Mesendoderm (in vitro differentiated cells): Measurements from ENCODE around the gene NKD1.

Experiments
- DNase-seq: peaks from one replicate; pipeline ENCODE4 v3.0.0; 2013
- H2AK5ac ChIP-seq: 2 replicates; pipeline ENCODE4 v1.6.1; 2013; ENCODE audit warnings: low read length, inconsistent platforms
- H2BK120ac ChIP-seq: 2 replicates; pipeline ENCODE4 v1.6.1; 2013; ENCODE audit warnings: low read depth, mild to moderate bottlenecking, low read length, moderate library complexity, mixed read lengths
- H2BK15ac ChIP-seq: replicated peaks from 2 replicates; pipeline ENCODE4 v1.6.1; 2013; ENCODE audit warnings: low read depth, mild to moderate bottlenecking, moderate library complexity
- H2BK5ac ChIP-seq: 2 replicates; pipeline ENCODE4 v1.6.1; 2013; ENCODE audit warnings: low read length, inconsistent platforms
- H3K18ac ChIP-seq: 2 replicates; pipeline ENCODE4 v1.6.1; 2013; ENCODE audit warnings: mild to moderate bottlenecking, low read length, mixed read lengths
- H3K23ac ChIP-seq: one replicate; pipeline ENCODE4 v1.6.1; 2013; ENCODE audit warnings: low read length
- H3K27ac ChIP-seq: 2 replicates; pipeline ENCODE4 v1.5.1; 2013; ENCODE audit warnings: low read depth, mild to moderate bottlenecking, inconsistent platforms, low read length, moderate library complexity
- H3K27me3 ChIP-seq: 2 replicates; pipeline ENCODE4 v1.6.1; 2013; ENCODE audit warnings: low read length, control low read depth, mild to moderate bottlenecking, inconsistent platforms; ENCODE audit not compliant: insufficient read depth, poor library complexity
- H3K36me3 ChIP-seq: 2 replicates; pipeline ENCODE4 v1.6.1; 2013; ENCODE audit warnings: low read length, inconsistent platforms; ENCODE audit not compliant: control insufficient read depth, insufficient read depth
- H3K4ac ChIP-seq: one replicate; pipeline ENCODE4 v1.6.1; 2013; ENCODE audit warnings: low read depth, mild to moderate bottlenecking, low read length, moderate library complexity
- H3K4me1 ChIP-seq: 2 replicates; pipeline ENCODE4 v1.6.1; 2013; ENCODE audit warnings: low read depth, low read length, inconsistent platforms; ENCODE audit not compliant: control insufficient read depth
- H3K4me2 ChIP-seq: 2 replicates; pipeline ENCODE4 v1.6.1; 2013; ENCODE audit warnings: low read length
- H3K4me3 ChIP-seq: 2 replicates; pipeline ENCODE4 v1.5.1; 2013; ENCODE audit warnings: mild to moderate bottlenecking, low read length
- H3K56ac ChIP-seq: one replicate; pipeline ENCODE4 v1.6.1; 2013; ENCODE audit warnings: low read length
- H3K79me1 ChIP-seq: 2 replicates; pipeline ENCODE4 v1.6.1; 2013; ENCODE audit warnings: low read length, inconsistent platforms
- H3K79me2 ChIP-seq: 2 replicates; pipeline ENCODE4 v1.6.1; 2013; ENCODE audit warnings: mild to moderate bottlenecking, low read length; ENCODE audit not compliant: control insufficient read depth, insufficient read depth
- H3K9ac ChIP-seq: 2 replicates; pipeline ENCODE4 v1.6.1; 2013; ENCODE audit warnings: low read length, inconsistent platforms
- H4K5ac ChIP-seq: one replicate; pipeline ENCODE4 v1.6.1; 2013; ENCODE audit warnings: low read length
- H4K8ac ChIP-seq: one replicate; pipeline ENCODE4 v1.6.1; 2013; ENCODE audit warnings: low read depth, mild to moderate bottlenecking, control low read depth, low read length, moderate library complexity
- WGBS: extraction: QIAGEN DNeasy Blood & Tissue Kit; methylation state at CpG from one replicate; pipeline ENCODE4 v1.1.7; 2013; ENCODE audit warnings: low lambda C conversion rate, missing lambda C conversion rate; ENCODE audit not compliant: insufficient coverage; ENCODE audit errors: extremely low coverage; 5-methylcytosine and 5-hydroxymethylcytosine counted together

The NKD1 gene

GRCh38 chr16:50517450-50518252 lies 30.5 kb upstream of the NKD1 start:
- no peak overlapping the region for H2BK15ac ChIP-seq
- H2AK5ac ChIP-seq, result no peak overlapping the region
- no peaks in the 10 kb centered on the region for H3K79me2 ChIP-seq
- H3K27me3 ChIP-seq, result no peaks in the 10 kb centered on the region
- no peaks in the 10 kb centered on the region for H3K79me1 ChIP-seq
- no peak overlapping the region for H2BK120ac ChIP-seq
- H3K23ac ChIP-seq, result no peak overlapping the region
- peaks cover 5% of the 10 kb centered on the region for H3K4me1 ChIP-seq
- H3K4ac ChIP-seq, result no peak overlapping the region
- no peak overlapping the region for H3K9ac ChIP-seq
- H3K4me3 ChIP-seq, result no peak overlapping the region
- no peak for DNase-seq
- H3K18ac ChIP-seq, result no peak overlapping the region
- H3K27ac ChIP-seq, result no peak overlapping the region
- no peak overlapping the region for H3K56ac ChIP-seq
- H2BK5ac ChIP-seq, result no peak overlapping the region
- H4K5ac ChIP-seq, result no peak overlapping the region
- H4K8ac ChIP-seq, result no peak overlapping the region
- no peak overlapping the region for H3K4me2 ChIP-seq
- H3K36me3 ChIP-seq, result no peaks in the 10 kb centered on the region
- WGBS, result no CpG with 5 or more reads among the region's 2 CpGs

- H3K27ac ChIP-seq, result no peak overlapping the region
- no peak overlapping the region for H3K18ac ChIP-seq
- H3K56ac ChIP-seq, result no peak overlapping the region
- WGBS, result no CpG with 5 or more reads among the region's 5 CpGs
- no peak overlapping the region for H3K9ac ChIP-seq
- no peak for DNase-seq
- H4K5ac ChIP-seq, result no peak overlapping the region
- H3K4me1 ChIP-seq, result peaks cover 5% of the 10 kb centered on the region
- no peak overlapping the region for H2BK5ac ChIP-seq
- H2BK120ac ChIP-seq, result no peak overlapping the region
- H3K4ac ChIP-seq, result no peak overlapping the region
- H3K23ac ChIP-seq, result no peak overlapping the region
- H4K8ac ChIP-seq, result no peak overlapping the region
- H3K4me2 ChIP-seq, result no peak overlapping the region
- H3K79me1 ChIP-seq, result no peaks in the 10 kb centered on the region
- no peaks in the 10 kb centered on the region for H3K79me2 ChIP-seq
- no peak overlapping the region for H2AK5ac ChIP-seq
- no peak overlapping the region for H2BK15ac ChIP-seq
- H3K27me3 ChIP-seq, result no peaks in the 10 kb centered on the region
- no peak overlapping the region for H3K4me3 ChIP-seq
- no peaks in the 10 kb centered on the region for H3K36me3 ChIP-seq
These were observed 29.2 kb upstream of the NKD1 start for GRCh38 chr16:50519001-50519400.

GRCh38 chr16:50519602-50520001 lies 28.6 kb upstream of the NKD1 start:
- Histone ChIP-seq H2AK5ac (no peak overlapping the region), H3K79me2 (no peaks in the 10 kb centered on the region), H3K4me3 (no peak overlapping the region), H3K79me1 (no peaks in the 10 kb centered on the region), H3K56ac (no peak overlapping the region), H3K9ac (no peak overlapping the region), H2BK15ac (no peak overlapping the region), H3K4ac (no peak overlapping the region), H3K27me3 (no peaks in the 10 kb centered on the region), H3K4me2 (no peak overlapping the region), H4K5ac (no peak overlapping the region), H3K18ac (no peak overlapping the region), H3K23ac (no peak overlapping the region), H4K8ac (no peak overlapping the region), H3K36me3 (no peaks in the 10 kb centered on the region), H2BK120ac (no peak overlapping the region), H3K4me1 (peaks cover 5% of the 10 kb centered on the region), H2BK5ac (no peak overlapping the region), H3K27ac (no peak overlapping the region)
- no peak for DNase-seq
- no CpG with 5 or more reads among the region's 3 CpGs for WGBS

GRCh38 chr16:50520451-50521245 lies 27.5 kb upstream of the NKD1 start:
- Histone ChIP-seq H2BK120ac (no peak overlapping the region), H3K4me1 (peaks cover 5% of the 10 kb centered on the region), H3K9ac (no peak overlapping the region), H3K56ac (no peak overlapping the region), H2BK5ac (no peak overlapping the region), H2BK15ac (no peak overlapping the region), H3K18ac (no peak overlapping the region), H3K27me3 (no peaks in the 10 kb centered on the region), H3K23ac (no peak overlapping the region), H3K4me3 (no peak overlapping the region), H3K27ac (no peak overlapping the region), H4K5ac (no peak overlapping the region), H3K36me3 (no peaks in the 10 kb centered on the region), H4K8ac (no peak overlapping the region), H3K4ac (no peak overlapping the region), H3K79me2 (no peaks in the 10 kb centered on the region), H3K4me2 (no peak overlapping the region), H3K79me1 (no peaks in the 10 kb centered on the region), H2AK5ac (no peak overlapping the region)
- no CpG with 5 or more reads among the region's 6 CpGs for WGBS
- DNase-seq, result no peak

- Histone ChIP-seq H3K4me3 (no peak overlapping the region), H3K27ac (no peak overlapping the region)
These were observed 26.8 kb upstream of the NKD1 start for GRCh38 chr16:50521246-50521900.

More at GRCh38 chr16:50521246-50521900, 26.8 kb upstream of the NKD1 start:
- Histone ChIP-seq H3K23ac (no peak overlapping the region), H4K5ac (no peak overlapping the region), H3K4me1 (peaks cover 5% of the 10 kb centered on the region), H3K9ac (no peak overlapping the region), H3K36me3 (no peaks in the 10 kb centered on the region), H3K79me2 (no peaks in the 10 kb centered on the region), H3K18ac (no peak overlapping the region), H2BK5ac (no peak overlapping the region), H3K4ac (no peak overlapping the region), H3K4me2 (no peak overlapping the region), H4K8ac (no peak overlapping the region), H3K56ac (no peak overlapping the region), H2BK15ac (no peak overlapping the region), H3K79me1 (no peaks in the 10 kb centered on the region), H3K27me3 (no peaks in the 10 kb centered on the region), H2BK120ac (no peak overlapping the region), H2AK5ac (no peak overlapping the region)
- WGBS, result no CpG with 5 or more reads among the region's 9 CpGs
- DNase-seq, result no peak
